GM18519 (cell line): Measurements from ENCODE around the gene TRPC3.

Experiments used
- ATAC-seq: cut with Tn5 transposase; IDR thresholded peaks from one replicate; pipeline ENCODE4 v1.9.1; 2021; ENCODE audit warnings: mild to moderate bottlenecking, moderate library complexity; ENCODE audit not compliant: unreplicated experiment, low FRiP score

The TRPC3 gene

GRCh38 chr4:121951521-121952110 is at the start of gene TRPC3:
Gene TRPC3, minus strand, starts transcription at chr4:121952060. Its CDS starts 380 bp downstream, at chr4:121951680.
- ATAC-seq: no peak

GRCh38 chr4:122000849-122001248 is 49.0 kb upstream of the TRPC3 start:
- ATAC-seq: no peak

GRCh38 chr4:121998024-121998423 is 46.2 kb upstream of the TRPC3 start:
- no peak for ATAC-seq

GRCh38 chr4:121995790-121996537 is 44.1 kb upstream of the TRPC3 start:
- ATAC-seq: no peak

- ATAC-seq: no peak
These were observed 40.1 kb upstream of the TRPC3 start for GRCh38 chr4:121991968-121992367.

GRCh38 chr4:121990489-121990888 is 38.6 kb upstream of the TRPC3 start:
- no peak for ATAC-seq

- no peak for ATAC-seq
These were observed 37.9 kb upstream of the TRPC3 start for GRCh38 chr4:121989715-121990114.

GRCh38 chr4:121988950-121989349 is 37.1 kb upstream of the TRPC3 start:
- no peak for ATAC-seq

GRCh38 chr4:121980643-121981042 is 28.8 kb upstream of the TRPC3 start:
- no peak for ATAC-seq

- ATAC-seq: peak; percentile 30
These were observed 26.3 kb upstream of the TRPC3 start for GRCh38 chr4:121978172-121978516.

- ATAC-seq: peak; percentile 97
These were observed 25.7 kb upstream of the TRPC3 start for GRCh38 chr4:121977251-121978171.

- no peak for ATAC-seq
These were observed 23.9 kb upstream of the TRPC3 start for GRCh38 chr4:121975784-121976183.

- ATAC-seq: no peak
These were observed 22.0 kb upstream of the TRPC3 start for GRCh38 chr4:121973816-121974215.

- no peak for ATAC-seq
These were observed 17.0 kb upstream of the TRPC3 start for GRCh38 chr4:121968859-121969258.

GRCh38 chr4:121964958-121965357 is 13.1 kb upstream of the TRPC3 start:
- no peak for ATAC-seq

- ATAC-seq: no peak
These were observed 9.0 kb upstream of the TRPC3 start for GRCh38 chr4:121960818-121961217.

GRCh38 chr4:121958777-121959176 is 6.9 kb upstream of the TRPC3 start:
- no peak for ATAC-seq

- no peak for ATAC-seq
These were observed 5.4 kb upstream of the TRPC3 start for GRCh38 chr4:121957266-121957665.

- ATAC-seq: no peak
These were observed 2.0 kb upstream of the TRPC3 start for GRCh38 chr4:121953860-121954259.

GRCh38 chr4:121952290-121952689 is 430 bp upstream of the TRPC3 start:
- no peak for ATAC-seq
